Umbilical cord (tissue), 2 donors: ENCODE measurements around the gene NOTO. TPM values are rescaled to one million over a fixed set of nuclear protein-coding genes. Genes with fewer than 3 reads are reported as not detected.
"Not testable (repeated sequence)": the region's sequence is repeated elsewhere in the genome, so short reads cannot be mapped to it uniquely, and the experiment has no call there.

Experiments used
- DNase-seq: peaks from one replicate; pipeline ENCODE4 v3.0.0-alpha.2; 2015; ENCODE audit warnings: low spot score
- total RNA-seq: library from RNA; depleted of rRNA; stranded (reverse); fragments of >200 nt; gene quantifications from one replicate; pipeline ENCODE4 v1.2.3, GENCODE V29; 2014; ENCODE audit warnings: low replicate concordance; ENCODE audit not compliant: insufficient read depth

NOTO gene
- 3.4 TPM for total RNA-seq

- DNase-seq, result peak; percentile 6
These were observed at the start of gene NOTO for GRCh38 chr2:73202156-73203054. Gene NOTO, plus strand, starts transcription at chr2:73202574. Its CDS starts 93 bp downstream, at chr2:73202667.

GRCh38 chr2:73156539-73157124, 45.7 kb upstream of the NOTO start:
- DNase-seq, result peak; percentile 68

- DNase-seq, result no peak
These were observed 39.5 kb upstream of the NOTO start for GRCh38 chr2:73162856-73163391.

- peak; percentile 72 for DNase-seq
These were observed 38.6 kb upstream of the NOTO start for GRCh38 chr2:73163483-73164367.

GRCh38 chr2:73165978-73166377, 36.4 kb upstream of the NOTO start:
- DNase-seq, result not testable (repeated sequence)

DNA sequence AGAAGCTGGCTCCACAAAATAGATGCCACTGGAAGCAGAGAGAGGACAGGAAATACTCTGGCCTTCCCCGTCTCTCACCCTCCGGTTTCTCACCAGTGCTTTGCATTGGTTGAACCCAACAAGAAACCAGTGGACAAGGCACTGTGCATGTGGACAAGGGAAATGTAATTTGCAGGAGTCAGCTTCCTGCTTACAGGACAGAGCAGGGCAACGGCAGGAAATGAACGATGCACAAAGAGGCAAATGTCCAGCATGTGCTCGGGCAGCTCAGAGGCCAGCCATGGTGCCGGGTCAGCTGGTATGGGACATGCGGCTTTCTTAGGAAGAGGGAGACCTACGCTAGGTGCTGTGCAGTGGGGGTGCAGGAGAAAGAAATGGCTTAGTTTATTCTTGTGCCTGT, 35.6 kb upstream of the NOTO start:
- DNase-seq, result not testable (repeated sequence)

DNA sequence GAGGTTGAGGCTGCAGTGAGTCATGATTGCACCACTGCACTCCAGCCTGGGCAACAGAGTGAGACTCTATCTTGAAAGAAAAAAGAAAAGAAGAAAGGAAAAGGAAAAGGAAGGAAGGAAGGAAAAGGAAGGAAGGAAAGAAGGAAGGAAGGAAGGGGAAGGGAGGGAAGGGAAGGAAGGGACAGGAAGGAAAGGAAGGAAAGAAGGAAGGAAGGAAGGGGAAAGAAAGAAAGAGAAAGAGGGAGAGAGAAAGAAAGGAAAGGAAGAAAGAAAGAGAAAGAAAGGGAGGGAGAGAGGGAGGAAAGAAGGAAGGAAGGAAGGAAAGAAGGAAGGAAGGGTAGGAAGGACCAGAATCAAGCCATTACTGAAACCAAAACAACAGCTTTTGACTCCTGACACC, 34.0 kb upstream of the NOTO start:
- DNase-seq, result not testable (repeated sequence)

DNA sequence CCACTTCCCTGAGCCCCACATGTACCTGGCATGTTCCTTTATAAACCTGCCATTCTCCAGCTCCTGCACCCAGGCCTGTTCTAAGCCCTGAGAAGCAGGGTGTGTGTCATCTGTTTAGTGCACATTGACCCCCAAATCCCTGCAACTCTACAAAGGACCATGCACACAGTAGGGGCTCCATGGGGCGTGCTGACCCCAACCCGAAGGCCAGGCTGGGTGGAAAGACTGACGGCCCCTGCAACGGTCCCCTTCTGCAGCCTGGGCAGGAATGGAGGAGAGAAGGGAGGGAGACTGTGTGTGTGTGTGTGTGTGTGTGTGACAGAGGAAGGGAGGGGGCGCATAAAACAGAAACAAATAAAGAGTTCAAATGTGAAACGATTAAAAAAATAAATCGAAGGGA, 32.0 kb upstream of the NOTO start:
- DNase-seq, result not testable (repeated sequence)

GRCh38 chr2:73172963-73173362, 29.4 kb upstream of the NOTO start:
- DNase-seq, result no peak

GRCh38 chr2:73173781-73174180, 28.6 kb upstream of the NOTO start:
- no peak for DNase-seq

GRCh38 chr2:73174244-73174643, 28.1 kb upstream of the NOTO start:
- no peak for DNase-seq

DNA sequence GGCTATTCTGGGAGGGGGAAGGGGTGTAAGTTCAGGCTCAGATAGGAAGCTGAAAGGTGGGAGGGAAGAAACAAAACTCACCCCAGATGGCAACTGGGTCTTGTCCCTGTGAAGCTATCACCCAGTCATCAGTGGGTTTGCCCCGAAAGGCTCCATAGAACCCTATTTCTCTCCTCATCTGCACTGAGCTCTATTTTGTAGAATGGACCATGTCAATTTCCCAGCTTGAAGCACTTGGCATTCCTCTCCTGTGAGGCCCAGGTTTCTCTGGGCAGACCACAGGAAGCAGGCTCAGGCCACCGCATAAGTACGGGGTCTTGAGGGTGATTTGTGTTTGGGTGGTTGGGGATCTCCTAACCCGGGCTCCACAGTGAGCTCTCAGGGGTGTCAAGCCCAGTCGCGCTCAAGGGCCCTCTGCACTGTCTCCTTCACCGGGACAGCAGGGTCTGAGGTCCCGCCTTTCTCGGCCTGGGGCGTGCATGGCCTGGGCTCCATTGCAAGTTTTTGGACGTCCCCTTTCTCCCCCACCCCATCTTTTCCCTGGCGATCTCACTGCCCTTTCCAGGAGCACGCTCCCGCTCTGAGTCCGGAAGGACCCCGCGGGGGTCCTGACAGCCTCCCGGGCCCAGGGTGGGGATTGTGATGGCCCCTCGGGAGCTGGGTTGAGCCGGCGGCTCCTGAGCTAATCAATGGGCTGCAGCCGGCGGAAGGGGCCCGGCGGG, 27.3 kb upstream of the NOTO start:
- DNase-seq, result no peak

DNA sequence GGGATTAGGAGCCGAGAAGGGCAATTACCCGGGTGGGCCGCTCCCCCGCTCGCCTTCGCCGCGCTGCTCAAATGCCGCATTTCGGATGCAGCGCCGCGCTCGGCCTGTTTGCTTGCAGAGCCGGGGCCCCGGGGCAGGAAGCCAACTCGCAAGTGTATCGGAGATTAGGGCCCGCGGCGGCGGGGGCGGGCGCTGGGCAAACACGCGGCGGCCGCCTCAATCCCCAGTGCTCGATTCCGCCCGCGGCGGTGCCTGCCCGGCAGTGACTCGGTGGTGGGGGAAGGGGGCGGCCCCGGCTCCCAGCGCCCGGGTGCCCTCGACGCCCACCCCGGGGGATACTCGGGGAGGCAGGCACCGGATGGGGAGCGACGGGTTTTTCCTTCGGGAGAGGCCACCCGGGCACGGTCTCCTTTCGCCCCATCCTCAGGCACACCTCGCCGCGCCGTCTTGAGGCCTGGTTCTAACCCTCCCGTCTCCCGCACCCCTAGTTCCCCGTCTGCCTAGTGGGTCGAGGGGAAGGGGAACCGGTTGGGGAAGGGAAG, 26.6 kb upstream of the NOTO start:
- peak; percentile 46 for DNase-seq

DNA sequence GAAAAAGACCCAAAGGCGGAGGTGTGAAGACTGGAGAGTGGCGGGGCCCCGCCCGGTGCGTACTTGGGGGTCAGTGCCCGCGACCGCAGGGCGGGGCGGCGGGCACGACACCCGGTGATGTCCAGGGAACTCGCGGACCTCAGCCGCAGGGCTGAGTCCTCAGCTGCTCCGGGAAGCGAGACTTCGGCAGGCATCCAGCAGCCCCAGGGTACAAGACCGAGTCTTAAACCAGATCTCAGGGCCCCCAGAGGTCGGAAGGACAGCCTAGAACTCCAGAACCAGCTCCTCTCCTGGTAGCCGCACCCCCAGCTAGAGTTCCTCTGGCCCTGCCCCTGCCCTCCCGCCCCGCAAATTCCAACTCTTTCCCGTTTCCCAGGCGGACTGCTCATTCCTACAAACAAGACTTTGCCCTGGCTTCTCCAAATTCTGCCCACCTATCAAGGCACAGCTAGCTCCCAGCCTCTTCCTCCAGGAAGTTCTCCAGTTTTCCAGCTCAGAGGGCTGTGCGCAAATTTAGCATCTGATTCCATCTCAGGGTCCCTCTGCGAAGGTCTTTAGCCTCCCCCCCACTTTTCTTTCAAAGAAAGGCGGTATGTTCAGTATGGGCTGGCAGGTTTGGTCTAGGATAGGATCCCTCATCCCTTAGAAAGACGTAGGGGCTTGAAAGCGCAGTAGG, 26.0 kb upstream of the NOTO start:
- DNase-seq, result peak; percentile 13

GRCh38 chr2:73176881-73177644, 25.3 kb upstream of the NOTO start:
- DNase-seq, result peak; percentile 91

- no peak for DNase-seq
These were observed 24.6 kb upstream of the NOTO start for GRCh38 chr2:73177645-73178255.

DNA sequence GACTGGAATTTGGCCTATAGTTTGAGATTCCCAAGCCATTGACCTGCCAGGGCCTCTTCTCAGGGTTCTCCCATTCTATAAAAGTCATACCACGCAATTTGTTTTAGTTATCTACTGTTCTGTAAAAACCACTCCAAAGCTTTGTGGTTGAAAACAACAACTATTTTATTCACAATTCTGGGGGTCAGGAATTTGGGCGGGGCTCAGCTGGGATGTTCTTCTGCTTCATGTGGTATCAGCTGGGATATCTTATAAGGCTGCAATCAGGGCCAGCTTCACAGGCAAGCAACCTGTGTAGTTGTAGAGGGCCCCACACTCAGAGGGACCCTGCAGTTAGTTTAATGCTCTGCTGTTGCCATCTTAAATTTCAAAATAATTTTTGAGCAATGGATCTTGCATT, 16.4 kb upstream of the NOTO start:
- no peak for DNase-seq

DNA sequence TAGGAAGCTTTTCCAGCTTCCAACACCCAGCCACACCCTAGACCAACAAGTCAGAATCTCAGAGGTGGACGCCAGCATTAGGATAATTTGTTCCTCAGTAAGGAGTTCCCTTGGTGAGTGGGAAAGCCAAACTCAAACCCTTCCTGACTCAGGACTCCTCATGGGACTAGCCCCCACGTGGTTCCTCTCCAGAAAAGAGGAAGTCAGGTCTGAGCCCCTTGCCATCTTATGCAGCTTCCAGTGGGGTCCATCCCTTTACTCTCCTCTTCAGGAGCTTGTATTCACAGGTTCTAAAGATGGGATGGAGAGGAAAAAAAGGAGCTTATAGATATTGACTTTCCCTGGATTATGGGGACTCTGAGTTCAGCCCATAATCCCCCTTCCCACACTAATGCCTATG, 14.8 kb upstream of the NOTO start:
- DNase-seq, result no peak

DNA sequence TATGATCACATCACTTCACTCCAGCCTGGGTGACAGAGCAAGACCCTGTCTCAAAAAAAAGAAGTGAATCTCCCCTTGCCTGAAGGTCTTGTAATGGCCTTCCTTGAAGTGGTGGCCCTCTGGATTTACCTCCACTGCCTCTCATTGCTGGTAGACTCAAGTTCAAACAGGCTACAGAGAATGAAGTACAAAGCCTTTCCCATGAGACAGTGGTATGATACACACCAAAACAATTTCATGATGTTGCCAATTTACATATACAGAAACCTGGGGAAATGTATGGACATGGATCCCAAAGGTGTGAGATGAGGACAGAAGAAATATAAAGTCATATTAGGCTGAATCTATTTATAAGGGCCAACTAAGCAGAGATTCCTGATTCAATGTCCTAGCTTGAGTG, 4.8 kb upstream of the NOTO start:
- no peak for DNase-seq
